H1 (cell line): ENCODE results near the gene HIPK2. TPM values are rescaled to one million over a fixed set of nuclear protein-coding genes. Genes with fewer than 3 reads are reported as not detected.

Experiments
- CTCF ChIA-PET: fragments of 300-600 bp; sonication (Branson Sonifier 250); formaldehyde crosslinking; loops from one replicate; lab custom pipeline; 2021; ENCODE audit not compliant: partially characterized antibody; lab: Charles Lee
- POLR2A ChIA-PET: fragments of 300-600 bp; sonication (Branson Sonifier 250); formaldehyde crosslinking; loops from one replicate; lab custom pipeline; 2021; ENCODE audit warnings: inconsistent platforms; ENCODE audit not compliant: partially characterized antibody; lab: Charles Lee
- DNase-seq, 2 experiments: peaks; one replicate each; pipeline versions ENCODE4 v3.0.0 to v3.0.0-alpha.2; 2010 to 2022; ENCODE audit warnings: low spot score in 2 of 2, low read depth in 1 of 2, mixed read lengths in 1 of 2
- FAIRE-seq: peaks from 2 replicates; lab custom pipeline; 2011; peaks lifted over from hg19 to GRCh38; lab: Jason Lieb, UNC
- H2AFZ ChIP-seq: 2 replicates; pipeline ENCODE4 v1.8.1; 2012; ENCODE audit warnings: low read length, inconsistent platforms
- H2AK5ac ChIP-seq: 2 replicates; pipeline ENCODE4 v1.6.1; 2013; ENCODE audit warnings: low read depth, low read length
- H2BK120ac ChIP-seq: replicated peaks from 2 replicates; pipeline ENCODE3; 2013; ENCODE audit warnings: low read depth, low read length, inconsistent platforms
- H2BK12ac ChIP-seq: 2 replicates; pipeline ENCODE4 v1.6.1; 2013; ENCODE audit warnings: low read depth, low read length
- H2BK15ac ChIP-seq: 2 replicates; pipeline ENCODE4 v1.6.1; 2013; ENCODE audit warnings: low read length
- H2BK20ac ChIP-seq: 2 replicates; pipeline ENCODE4 v1.6.1; 2013; ENCODE audit warnings: low read length
- H2BK5ac ChIP-seq: 2 replicates; pipeline ENCODE4 v1.6.1; 2013; ENCODE audit warnings: low read depth, low read length
- H3K14ac ChIP-seq: 2 replicates; pipeline ENCODE4 v1.6.1; 2013; ENCODE audit warnings: inconsistent platforms; ENCODE audit not compliant: insufficient read length
- H3K18ac ChIP-seq: 2 replicates; pipeline ENCODE4 v1.6.1; 2013; ENCODE audit warnings: low read length; ENCODE audit errors: extremely low read depth
- H3K23ac ChIP-seq: 2 replicates; pipeline ENCODE4 v1.6.1; 2013; ENCODE audit warnings: inconsistent platforms; ENCODE audit not compliant: insufficient read length
- H3K23me2 ChIP-seq: 2 replicates; pipeline ENCODE4 v1.6.1; 2013; ENCODE audit warnings: low read depth, low read length
- H3K27ac ChIP-seq: 2 replicates; pipeline ENCODE4 v1.6.1; 2011; ENCODE audit warnings: low read depth, low read length, inconsistent platforms
- H3K27me3 ChIP-seq, 4 experiments: replicated peaks in 1 of 4; 1 replicate in 1 of 4; 2 replicates in 3 of 4; pipeline versions ENCODE4 v1.6.1 to v1.8.1; 2011 to 2013; ENCODE audit warnings: low read length in 3 of 4, mild to moderate bottlenecking in 3 of 4, inconsistent platforms in 2 of 4, mixed read lengths in 2 of 4, moderate library complexity in 1 of 4; ENCODE audit not compliant: control insufficient read depth in 3 of 4, insufficient read depth in 3 of 4; ENCODE audit errors: extremely low read depth in 1 of 4
- H3K36me3 ChIP-seq, 4 experiments: 2 replicates each; pipeline versions ENCODE4 v1.6.1 to v1.8.1; 2011 to 2013; ENCODE audit warnings: mild to moderate bottlenecking in 4 of 4, low read length in 3 of 4, moderate library complexity in 2 of 4, control low read depth in 1 of 4, inconsistent platforms in 1 of 4; ENCODE audit not compliant: insufficient read depth in 4 of 4, control insufficient read depth in 2 of 4
- H3K4ac ChIP-seq: replicated peaks from 2 replicates; pipeline ENCODE3; 2013; ENCODE audit warnings: low read length, low read depth, mixed read lengths, inconsistent platforms; ENCODE audit not compliant: insufficient read length
- H3K4me1 ChIP-seq, 4 experiments: replicated peaks in 1 of 4; 1 replicate in 1 of 4; 2 replicates in 3 of 4; pipeline versions ENCODE4 v1.6.1 to v1.8.1; 2011 to 2013; ENCODE audit warnings: low read length in 3 of 4, inconsistent platforms in 2 of 4, mixed read lengths in 1 of 4; ENCODE audit not compliant: insufficient read depth in 4 of 4, control insufficient read depth in 3 of 4
- H3K4me2 ChIP-seq, 2 experiments: 2 replicates each; pipeline versions ENCODE4 v1.6.1 to v1.8.1; 2011 to 2013; ENCODE audit warnings: low read depth in 2 of 2, low read length in 2 of 2, control low read depth in 1 of 2, inconsistent platforms in 1 of 2, mild to moderate bottlenecking in 1 of 2; ENCODE audit not compliant: insufficient read depth in 1 of 2
- H3K4me3 ChIP-seq, 4 experiments: fragments of 200-600, 300-600 bp in 1 of 4; sonication (generic), shearing (Covaris generic), sonication (Bioruptor Twin) in 1 of 4; 2 replicates each; pipeline versions ENCODE4 v1.5.1 to v1.8.1; 2011 to 2016; ENCODE audit warnings: low read length in 4 of 4, low read depth in 3 of 4, control low read depth in 2 of 4, inconsistent platforms in 2 of 4, mild to moderate bottlenecking in 2 of 4, mixed read lengths in 1 of 4, moderate library complexity in 1 of 4; ENCODE audit not compliant: insufficient read depth in 2 of 4; ENCODE audit errors: extremely low read depth in 1 of 4
- H3K56ac ChIP-seq: replicated peaks from 2 replicates; pipeline ENCODE3; 2013; ENCODE audit warnings: low read depth, mild to moderate bottlenecking, mixed read lengths, low read length, inconsistent platforms; ENCODE audit not compliant: insufficient read length
- H3K79me1 ChIP-seq: 2 replicates; pipeline ENCODE4 v1.6.1; 2013; ENCODE audit warnings: low read depth, low read length, control low read depth
- H3K79me2 ChIP-seq, 2 experiments: 2 replicates each; pipeline versions ENCODE4 v1.6.1 to v1.8.1; 2012 to 2013; ENCODE audit warnings: low read length in 2 of 2, mild to moderate bottlenecking in 2 of 2, inconsistent platforms in 1 of 2; ENCODE audit not compliant: insufficient read depth in 2 of 2, control insufficient read depth in 1 of 2
- H3K9ac ChIP-seq, 4 experiments: replicated peaks in 1 of 4; 1 replicate in 1 of 4; 2 replicates in 3 of 4; pipeline versions ENCODE4 v1.6.1 to v1.8.1; 2011 to 2013; ENCODE audit warnings: low read depth in 3 of 4, low read length in 3 of 4, control low read depth in 2 of 4, mild to moderate bottlenecking in 2 of 4, moderate library complexity in 2 of 4, inconsistent platforms in 1 of 4; ENCODE audit errors: extremely low read depth in 1 of 4
- H3K9me3 ChIP-seq, 2 experiments: 2 replicates each; pipeline versions ENCODE4 v1.6.1 to v1.8.1; 2012 to 2013; ENCODE audit warnings: mild to moderate bottlenecking in 2 of 2, moderate library complexity in 2 of 2, control low read depth in 1 of 2, inconsistent platforms in 1 of 2, low read depth in 1 of 2, low read length in 1 of 2, mixed read lengths in 1 of 2; ENCODE audit not compliant: insufficient read depth in 2 of 2
- H4K20me1 ChIP-seq, 2 experiments: replicated peaks in 1 of 2; 2 replicates each; pipeline versions ENCODE3 to v1.8.1; 2011 to 2013; ENCODE audit warnings: inconsistent platforms in 2 of 2, low read length in 2 of 2, mild to moderate bottlenecking in 1 of 2; ENCODE audit not compliant: insufficient read depth in 2 of 2, control insufficient read depth in 1 of 2
- H4K5ac ChIP-seq: 2 replicates; pipeline ENCODE4 v1.6.1; 2013; ENCODE audit warnings: low read length, low read depth, mixed read lengths, inconsistent platforms; ENCODE audit not compliant: insufficient read length
- H4K8ac ChIP-seq: 2 replicates; pipeline ENCODE4 v1.8.0; 2013; ENCODE audit warnings: mild to moderate bottlenecking, moderate library complexity, low read length, inconsistent platforms; ENCODE audit not compliant: insufficient read depth; ENCODE audit errors: extremely low read depth
- H4K91ac ChIP-seq: replicated peaks from 2 replicates; pipeline ENCODE3; 2013; ENCODE audit warnings: low read length, mixed read lengths, inconsistent platforms; ENCODE audit not compliant: insufficient read length
- ATF2 ChIP-seq: IDR thresholded peaks from 2 replicates; pipeline ENCODE4 v1.6.1; 2012; ENCODE audit warnings: low read length, inconsistent platforms
- BCL11A ChIP-seq, 2 experiments: IDR thresholded peaks; one replicate each; pipeline ENCODE4 v1.6.1; 2011; ENCODE audit warnings: low read depth in 2 of 2, low read length in 2 of 2, mild to moderate bottlenecking in 2 of 2
- CEBPB ChIP-seq: IDR thresholded peaks from 2 replicates; pipeline ENCODE4 v1.6.1; 2012; ENCODE audit warnings: low read depth, low read length
- CHD1 ChIP-seq: IDR thresholded peaks from 2 replicates; pipeline ENCODE4 v1.6.1; 2012; ENCODE audit warnings: low read depth, low read length, improper control_type of control experiment
- CHD2 ChIP-seq: IDR thresholded peaks from 2 replicates; pipeline ENCODE4 v1.6.1; 2012; ENCODE audit warnings: low read length, improper control_type of control experiment
- NRF1 ChIP-seq: IDR thresholded peaks from 2 replicates; pipeline ENCODE4 v1.6.1; 2011; ENCODE audit warnings: mild to moderate bottlenecking, low read depth, low read length, improper control_type of control experiment
- RNF2 ChIP-seq: fragments of 200-900, 300-1000 bp; sonication (generic); IDR thresholded peaks from 2 replicates; pipeline ENCODE4 v1.7.1; 2016; ENCODE audit warnings: borderline replicate concordance, low read depth, mild to moderate bottlenecking, antibody characterized with exemption, low read length; ENCODE audit not compliant: poor library complexity, severe bottlenecking; ENCODE audit errors: missing control alignments
- RXRA ChIP-seq: IDR thresholded peaks from 2 replicates; pipeline ENCODE4 v1.6.1; 2011; ENCODE audit warnings: low read depth, mild to moderate bottlenecking, low read length, moderate library complexity; ENCODE audit not compliant: insufficient read depth
- SIN3A ChIP-seq, 2 experiments: IDR thresholded peaks in 1 of 2; conservative IDR thresholded peaks in 1 of 2; 2 replicates each; pipeline ENCODE4 v1.6.1; 2011 to 2012; ENCODE audit warnings: low read length in 2 of 2, improper control_type of control experiment in 1 of 2, low read depth in 1 of 2, mild to moderate bottlenecking in 1 of 2
- WGBS, 2 experiments: shearing (Covaris generic) in 1 of 2; methylation state at CpG; one replicate each; pipeline versions ENCODE4 v1.1.6 to v1.1.7; 2013 to 2015; ENCODE audit warnings: low lambda C conversion rate in 2 of 2, mixed read lengths in 2 of 2, inconsistent platforms in 1 of 2, low coverage in 1 of 2, missing lambda C conversion rate in 1 of 2; ENCODE audit not compliant: insufficient replicate concordance in 2 of 2, insufficient coverage in 1 of 2, insufficient read length in 1 of 2; ENCODE audit errors: extremely low coverage in 1 of 2, missing lambda C conversion rate in 1 of 2; 5-methylcytosine and 5-hydroxymethylcytosine counted together
- polyA plus RNA-seq, 7 experiments: library from polyadenylated mRNA; depleted of rRNA in 3 of 7; stranded (reverse) in 5 of 7; unstranded in 2 of 7; fragments of >200 nt in 5 of 7; fragments of 200-250 nt in 2 of 7; gene quantifications; 1 replicate in 5 of 7; 2 replicates in 1 of 7; 4 replicates in 1 of 7; pipeline versions ENCODE4 v1.2.1 to v1.2.3, GENCODE V29; 2011 to 2013; ENCODE audit warnings: missing spikeins in 2 of 7, mixed read lengths in 2 of 7
- total RNA-seq: library from RNA; stranded (reverse); fragmentation: NEBNext Ultra II Directional; extraction: Animal tissue kit (Norgen Biotek cat#: 25700); gene quantifications from 2 replicates; pipeline ENCODE4 v1.2.1, GENCODE V29; 2021
- TF ChIP-seq, protein P1 (sequence below): IDR thresholded peaks from 2 replicates; pipeline ENCODE4 v1.6.1; 2012; ENCODE audit warnings: inconsistent platforms

HIPK2 gene
- total and polyA plus RNA-seq, 2 of the 8 experiments (the other 6 are each of a cell fraction or from before 2014, with no cell fraction given) = 8.3 to 24.3 TPM

- Histone ChIP-seq H2BK5ac (no peak overlapping the region), H3K4ac (no peak overlapping the region), H3K18ac (no peak overlapping the region), H3K36me3 (no peaks in the 10 kb centered on the region; a peak in 1 of 8 replicates), H2AFZ (no peak overlapping the region), H2BK20ac (no peak overlapping the region), H3K9me3 (no peaks in the 10 kb centered on the region), H3K4me2 (no peak overlapping the region), H3K4me3 (no peak overlapping the region), H3K23me2 (no peaks in the 10 kb centered on the region), H2AK5ac (no peak overlapping the region), H3K23ac (no peak overlapping the region), H3K9ac (no peak overlapping the region), H2BK12ac (no peak overlapping the region), H3K79me2 (no peaks in the 10 kb centered on the region), H3K27ac (no peak overlapping the region), H3K79me1 (no peaks in the 10 kb centered on the region), H4K5ac (no peak overlapping the region), H4K8ac (no peak overlapping the region), H3K4me1 (peaks cover 0 to 13% (median 3%) of the 10 kb centered on the region in 4 experiments; a peak in 3 of 7 replicates), H3K27me3 (no peaks in the 10 kb centered on the region), H3K56ac (no peak overlapping the region), H2BK120ac (no peak overlapping the region), H3K14ac (no peak overlapping the region), H4K20me1 (no peaks in the 10 kb centered on the region), H2BK15ac (no peak overlapping the region), H4K91ac (no peak overlapping the region)
- WGBS, 2 experiments = 91% methylated on average over 5 of the region's 5 CpGs; no CpG with 5 or more reads in 1 of the 2 experiments
- POLR2A ChIA-PET = no interaction called here
- FAIRE-seq (no peak), DNase-seq (no peak)
- CTCF ChIA-PET = interaction anchor here (0.6 to 6.3 kb wide), 15 partner anchors 9 to 136 kb away, joined by 3 to 54 read pairs (median 5); no protein-coding TSS in a partner anchor
- TF ChIP-seq BCL11A (IDR thresholded peaks at IDR 0.05; ENCODE audit: low read depth in 2 of 2, low read length in 2 of 2) (no peak), CHD2 (no peak), ATF2 (no peak), NRF1 (no peak), CEBPB (no peak), RNF2 (no peak), RXRA (no peak), SIN3A (conservative IDR thresholded peaks at IDR 0.05 in 1 of 2, IDR thresholded peaks at IDR 0.05 in 1 of 2; ENCODE audit: low read depth in 1 of 2, low read length in 2 of 2) (no peak), CHD1 (no peak)
- TF ChIP-seq, protein P1, sequence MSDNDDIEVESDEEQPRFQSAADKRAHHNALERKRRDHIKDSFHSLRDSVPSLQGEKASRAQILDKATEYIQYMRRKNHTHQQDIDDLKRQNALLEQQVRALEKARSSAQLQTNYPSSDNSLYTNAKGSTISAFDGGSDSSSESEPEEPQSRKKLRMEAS = no peak
Measured at GRCh38 chr7:139570626-139571025, 207.2 kb downstream of the HIPK2 start.
